Panc1 (cell line): ENCODE data around the gene MATCAP1. TPM values are rescaled to one million over a fixed set of nuclear protein-coding genes. Genes with fewer than 3 reads are reported as not detected.

Source experiments
- ATAC-seq: fragments of 200-7000 bp; cut with Tn5 transposase; 2 replicates; pipeline ENCODE4 v1.9.1; 2020; ENCODE audit warnings: mild to moderate bottlenecking, moderate library complexity
- BruUV-seq: library from RNA; stranded (reverse); fragments of 400-500 nt; replicated peaks from 2 replicates; lab custom pipeline; 2021; lab: Mats Ljungman, UMichigan
- CTCF ChIA-PET: fragments of 300-600 bp; sonication (Branson Sonifier 250); formaldehyde crosslinking; loops from one replicate; lab custom pipeline; 2022; ENCODE audit warnings: antibody characterized with exemption; lab: Charles Lee
- POLR2A ChIA-PET: fragments of 300-600 bp; sonication (Branson Sonifier 250); formaldehyde crosslinking; loops from one replicate; lab custom pipeline; 2022; ENCODE audit warnings: antibody characterized with exemption; lab: Charles Lee
- DNase-seq: peaks from one replicate; pipeline ENCODE4 v3.0.0-alpha.2; 2010; ENCODE audit warnings: low read depth, low spot score
- H3K27ac ChIP-seq: 2 replicates; pipeline ENCODE4 v1.5.1; 2011; ENCODE audit warnings: mild to moderate bottlenecking, low read length, inconsistent platforms
- H3K27me3 ChIP-seq: fragments of 200-500 bp; sonication (Bioruptor generic); 2 replicates; pipeline ENCODE4 v1.6.0; 2014; ENCODE audit warnings: low read length, inconsistent platforms; ENCODE audit not compliant: control insufficient read depth, insufficient read depth
- H3K36me3 ChIP-seq: fragments of 200-500 bp; sonication (Bioruptor generic); 2 replicates; pipeline ENCODE4 v1.5.1; 2014; ENCODE audit warnings: inconsistent platforms, mild to moderate bottlenecking, low read length, moderate library complexity; ENCODE audit not compliant: control insufficient read depth, insufficient read depth
- H3K4me1 ChIP-seq: 2 replicates; pipeline ENCODE4 v1.5.1; 2011; ENCODE audit warnings: inconsistent platforms, mild to moderate bottlenecking, low read length, moderate library complexity; ENCODE audit not compliant: control insufficient read depth, insufficient read depth
- H3K4me3 ChIP-seq, 2 experiments: 2 replicates each; pipeline ENCODE4 v1.5.1; 2011 to 2012; ENCODE audit warnings: low read depth in 2 of 2, low read length in 2 of 2, mild to moderate bottlenecking in 2 of 2, inconsistent platforms in 1 of 2, moderate library complexity in 1 of 2
- H3K9me3 ChIP-seq: fragments of 200-500 bp; sonication (Bioruptor generic); 2 replicates; pipeline ENCODE4 v1.5.1; 2014; ENCODE audit warnings: low read depth, mild to moderate bottlenecking, inconsistent platforms, low read length, moderate library complexity; ENCODE audit not compliant: control insufficient read depth, insufficient read depth
- CTCF ChIP-seq: fragments of 450-650 bp; IDR thresholded peaks from 2 replicates; pipeline ENCODE4 v1.5.1; 2017; ENCODE audit warnings: mild to moderate bottlenecking
- POLR2AphosphoS5 ChIP-seq: IDR thresholded peaks from 2 replicates; pipeline ENCODE4 v1.6.1; 2012; ENCODE audit warnings: mild to moderate bottlenecking, low read depth, low read length, moderate library complexity
- SIN3A ChIP-seq: IDR thresholded peaks from 2 replicates; pipeline ENCODE4 v1.6.1; 2012; ENCODE audit warnings: low read depth, mild to moderate bottlenecking, low read length, moderate library complexity, borderline replicate concordance; ENCODE audit not compliant: insufficient read depth
- TCF7L2 ChIP-seq: IDR thresholded peaks from 2 replicates; pipeline ENCODE4 v1.6.1; 2011; ENCODE audit warnings: mild to moderate bottlenecking, low read depth, low read length, inconsistent platforms
- in situ Hi-C: cut with HindIII; loops from 2 replicates; pipeline ENCODE4 v1.10.0; 2016; ENCODE audit warnings: low sequenced_read_pairs, low pct_unique_long_range_greater_than_20kb
- intact Hi-C: fragments of 100-400 bp; cut with micrococcal nuclease; formaldehyde crosslinking; loops from one replicate; pipeline ENCODE4 v1.10.0; 2022; ENCODE audit not compliant: unreplicated experiment
- total RNA-seq: library from RNA; stranded (reverse); gene quantifications from one replicate; pipeline ENCODE4 v1.2.1, GENCODE V29; 2021; ENCODE audit not compliant: unreplicated experiment
- TF ChIP-seq, protein P1 (sequence below), 2 experiments: IDR thresholded peaks; 2 replicates each; pipeline ENCODE4 v1.6.1; 2011 to 2012; ENCODE audit warnings: low read depth in 2 of 2, control low read depth in 1 of 2, low read length in 1 of 2, mild to moderate bottlenecking in 1 of 2, moderate library complexity in 1 of 2; ENCODE audit not compliant: insufficient read depth in 1 of 2

Gene MATCAP1
- total RNA-seq, 1 experiment from 2014 or later: 13.9 TPM

GRCh38 chr16:67188798-67189197, 5.0 kb upstream of the MATCAP1 start:
- in situ Hi-C loops (no loop called here), intact Hi-C loops (loop anchor here (10.0 kb wide), 1 partner anchor 234 kb away; no protein-coding TSS in a partner anchor)
- Histone ChIP-seq H3K27ac (no peak overlapping the region), H3K4me1 (peaks cover 9% of the 10 kb centered on the region), H3K9me3 (no peaks in the 10 kb centered on the region), H3K27me3 (no peaks in the 10 kb centered on the region), H3K36me3 (peaks cover 12% of the 10 kb centered on the region; the same call in 1 of the 2 replicates), H3K4me3 (no peak overlapping the region)
- no peak for DNase-seq
- TF ChIP-seq POLR2AphosphoS5 (no peak), SIN3A (no peak)
- ChIA-PET POLR2A (no interaction called here), CTCF (interaction anchor here (0.5 kb wide), 1 partner anchor 168 kb away, joined by 4 read pairs; no protein-coding TSS in a partner anchor)
- ATAC-seq: no peak
- BruUV-seq: no TSS peak

DNA sequence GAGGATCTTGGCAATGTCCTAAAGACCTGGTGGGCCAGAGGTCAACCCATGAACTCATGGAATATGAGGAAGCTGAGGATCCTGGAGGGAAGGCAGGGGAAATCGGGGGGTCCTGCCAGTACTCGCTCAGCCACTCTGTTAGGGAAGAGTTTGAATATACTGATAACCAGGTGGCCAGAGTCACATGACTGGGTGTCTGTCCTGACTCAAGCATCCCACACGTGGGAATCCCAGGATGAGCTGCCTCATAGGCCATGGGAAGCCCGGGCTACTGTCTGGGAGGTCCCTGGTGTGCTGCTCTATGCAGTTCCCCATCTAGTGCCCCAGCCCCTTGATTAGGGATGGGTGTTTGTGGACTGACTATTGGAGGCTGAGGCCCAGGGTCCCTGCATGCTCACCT, 4.6 kb upstream of the MATCAP1 start:
- POLR2A ChIA-PET: no interaction called here
- CTCF ChIA-PET: interaction anchor here (0.5 kb wide), 1 partner anchor 167 kb away, joined by 4 read pairs; no protein-coding TSS in a partner anchor
- peaks cover 7% of the 10 kb centered on the region for H3K4me1 ChIP-seq
- no peak for ATAC-seq
- no peak overlapping the region for H3K27ac ChIP-seq
- no peaks in the 10 kb centered on the region for H3K27me3 ChIP-seq
- TF ChIP-seq POLR2AphosphoS5 (no peak), TCF7L2 (no peak), CTCF (no peak), SIN3A (no peak)
- TF ChIP-seq, protein P1, sequence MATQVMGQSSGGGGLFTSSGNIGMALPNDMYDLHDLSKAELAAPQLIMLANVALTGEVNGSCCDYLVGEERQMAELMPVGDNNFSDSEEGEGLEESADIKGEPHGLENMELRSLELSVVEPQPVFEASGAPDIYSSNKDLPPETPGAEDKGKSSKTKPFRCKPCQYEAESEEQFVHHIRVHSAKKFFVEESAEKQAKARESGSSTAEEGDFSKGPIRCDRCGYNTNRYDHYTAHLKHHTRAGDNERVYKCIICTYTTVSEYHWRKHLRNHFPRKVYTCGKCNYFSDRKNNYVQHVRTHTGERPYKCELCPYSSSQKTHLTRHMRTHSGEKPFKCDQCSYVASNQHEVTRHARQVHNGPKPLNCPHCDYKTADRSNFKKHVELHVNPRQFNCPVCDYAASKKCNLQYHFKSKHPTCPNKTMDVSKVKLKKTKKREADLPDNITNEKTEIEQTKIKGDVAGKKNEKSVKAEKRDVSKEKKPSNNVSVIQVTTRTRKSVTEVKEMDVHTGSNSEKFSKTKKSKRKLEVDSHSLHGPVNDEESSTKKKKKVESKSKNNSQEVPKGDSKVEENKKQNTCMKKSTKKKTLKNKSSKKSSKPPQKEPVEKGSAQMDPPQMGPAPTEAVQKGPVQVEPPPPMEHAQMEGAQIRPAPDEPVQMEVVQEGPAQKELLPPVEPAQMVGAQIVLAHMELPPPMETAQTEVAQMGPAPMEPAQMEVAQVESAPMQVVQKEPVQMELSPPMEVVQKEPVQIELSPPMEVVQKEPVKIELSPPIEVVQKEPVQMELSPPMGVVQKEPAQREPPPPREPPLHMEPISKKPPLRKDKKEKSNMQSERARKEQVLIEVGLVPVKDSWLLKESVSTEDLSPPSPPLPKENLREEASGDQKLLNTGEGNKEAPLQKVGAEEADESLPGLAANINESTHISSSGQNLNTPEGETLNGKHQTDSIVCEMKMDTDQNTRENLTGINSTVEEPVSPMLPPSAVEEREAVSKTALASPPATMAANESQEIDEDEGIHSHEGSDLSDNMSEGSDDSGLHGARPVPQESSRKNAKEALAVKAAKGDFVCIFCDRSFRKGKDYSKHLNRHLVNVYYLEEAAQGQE (IDR thresholded peaks at IDR 0.05; ENCODE audit: insufficient read depth in 1 of 2, low read depth in 2 of 2, low read length in 1 of 2): no peak
- H3K36me3 ChIP-seq: peaks cover 12% of the 10 kb centered on the region; the same call in 1 of the 2 replicates
- BruUV-seq: no TSS peak
- H3K9me3 ChIP-seq: no peaks in the 10 kb centered on the region
- in situ Hi-C loops (no loop called here), intact Hi-C loops (loop anchor here (10.0 kb wide), 1 partner anchor 234 kb away; no protein-coding TSS in a partner anchor)
- no peak overlapping the region for H3K4me3 ChIP-seq
- DNase-seq: no peak

DNA sequence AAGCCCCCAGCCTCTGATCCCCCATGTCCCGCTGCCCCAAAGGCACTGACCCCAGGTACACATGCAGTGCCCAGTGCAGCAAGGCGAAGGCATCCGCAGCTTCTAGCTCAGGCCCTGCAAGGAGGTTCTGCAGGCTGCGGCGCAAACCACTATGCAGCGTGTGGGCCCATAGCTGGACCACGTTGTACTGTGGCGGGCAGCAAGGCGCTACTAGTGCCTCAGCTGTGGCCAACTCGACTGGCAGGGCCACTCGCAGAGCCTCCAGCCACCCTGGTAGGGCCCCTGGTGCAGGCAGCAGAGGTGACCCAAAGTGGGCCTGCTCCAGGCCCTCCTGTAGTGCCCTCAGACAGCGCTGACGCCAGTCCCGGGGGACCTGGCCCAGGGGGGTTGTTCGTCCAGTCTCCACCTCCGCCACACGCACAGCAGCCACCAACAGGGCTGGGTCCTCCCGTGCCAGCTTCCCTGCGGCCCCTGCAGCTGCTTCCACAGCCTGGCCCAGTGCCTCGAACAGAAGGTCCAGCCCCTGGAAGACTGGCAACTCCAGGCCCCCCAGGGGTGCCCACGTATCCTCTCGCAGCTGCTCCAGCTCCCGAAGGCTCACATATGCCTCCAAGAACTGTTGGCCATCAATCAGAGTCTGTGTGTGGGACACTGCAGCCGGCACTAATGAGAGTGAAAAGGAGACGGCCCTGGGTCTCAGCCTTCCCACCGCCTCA, 3.6 kb upstream of the MATCAP1 start:
- CTCF ChIA-PET: no interaction called here

More for the DNA sequence above, 3.6 kb upstream of the MATCAP1 start:
- in situ Hi-C loops (no loop called here), intact Hi-C loops (loop anchor here (10.0 kb wide), 1 partner anchor 233 kb away; no protein-coding TSS in a partner anchor)
- Histone ChIP-seq H3K9me3 (no peaks in the 10 kb centered on the region), H3K4me1 (peaks cover 11% of the 10 kb centered on the region), H3K4me3 (no peak overlapping the region), H3K27me3 (no peaks in the 10 kb centered on the region), H3K27ac (no peak overlapping the region), H3K36me3 (peaks cover 6% of the 10 kb centered on the region; the same call in 1 of the 2 replicates)
- DNase-seq: no peak
- POLR2A ChIA-PET: no interaction called here
- TF ChIP-seq, protein P1 (IDR thresholded peaks at IDR 0.05; ENCODE audit: insufficient read depth in 1 of 2, low read depth in 2 of 2, low read length in 1 of 2): no peak
- TF ChIP-seq CTCF: no peak
- TF ChIP-seq SIN3A: no peak
- no peak for TF ChIP-seq TCF7L2
- BruUV-seq: no TSS peak
- no peak for ATAC-seq
